HG03135 (cell line): Measurements from ENCODE around the gene STT3A.
"Not testable (repeated sequence)": the region's sequence is repeated elsewhere in the genome, so short reads cannot be mapped to it uniquely, and the experiment has no call there.

Source experiments
- ATAC-seq: cut with Tn5 transposase; IDR thresholded peaks from one replicate; pipeline ENCODE4 v1.9.1; 2021; ENCODE audit warnings: mild to moderate bottlenecking, moderate library complexity; ENCODE audit not compliant: unreplicated experiment

The STT3A gene

DNA sequence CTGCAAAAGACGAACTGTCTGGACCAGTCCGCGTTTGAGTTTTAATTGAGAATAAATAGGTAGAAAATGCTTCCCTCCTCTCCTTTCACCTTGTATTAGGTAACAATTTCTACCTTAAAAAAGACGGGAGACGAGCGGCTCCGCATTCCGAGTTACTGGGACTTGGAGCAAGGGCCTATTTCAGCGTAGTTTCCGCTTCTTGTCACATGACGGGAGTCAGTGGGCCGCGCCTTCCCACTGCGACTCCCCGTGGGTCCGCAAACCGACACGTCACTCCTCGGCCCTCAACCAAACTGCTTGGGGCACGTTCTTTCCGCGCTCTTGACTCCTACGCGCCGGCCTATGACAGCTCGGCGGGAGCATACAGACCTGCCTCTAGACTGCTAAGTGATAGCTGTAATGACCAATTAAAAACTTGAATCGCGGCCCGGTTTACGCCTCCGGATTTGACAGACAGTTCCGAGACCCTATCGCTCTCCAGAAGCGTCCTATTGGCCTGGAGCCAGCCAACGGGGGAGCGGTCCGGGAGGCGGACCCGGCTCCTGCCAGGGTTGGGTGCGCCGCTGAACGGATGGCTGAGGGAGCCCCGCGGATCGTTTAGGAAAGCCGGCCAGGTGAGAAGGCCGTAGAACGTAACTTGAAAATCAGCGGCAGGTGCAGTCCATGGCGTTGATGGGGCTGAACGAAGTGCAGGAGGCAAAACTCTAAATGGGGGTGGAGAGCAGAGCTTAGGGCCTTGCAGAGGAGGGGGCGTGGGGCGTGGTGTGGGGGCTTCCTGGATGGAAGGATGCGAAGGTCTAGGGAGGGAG lies at the start of gene STT3A:
Gene STT3A (plus strand): TSS at position 548 of the 809 bp plus-strand sequence. CDS start 3,064 bp downstream, outside the sequence.
- ATAC-seq, result peak; percentile 98

- ATAC-seq, result no peak
These were observed 41.9 kb upstream of the STT3A start for GRCh38 chr11:125550780-125551179.

- no peak for ATAC-seq
These were observed 40.8 kb upstream of the STT3A start for GRCh38 chr11:125551835-125552342.

- no peak for ATAC-seq
These were observed 39.7 kb upstream of the STT3A start for GRCh38 chr11:125552927-125553326.

DNA sequence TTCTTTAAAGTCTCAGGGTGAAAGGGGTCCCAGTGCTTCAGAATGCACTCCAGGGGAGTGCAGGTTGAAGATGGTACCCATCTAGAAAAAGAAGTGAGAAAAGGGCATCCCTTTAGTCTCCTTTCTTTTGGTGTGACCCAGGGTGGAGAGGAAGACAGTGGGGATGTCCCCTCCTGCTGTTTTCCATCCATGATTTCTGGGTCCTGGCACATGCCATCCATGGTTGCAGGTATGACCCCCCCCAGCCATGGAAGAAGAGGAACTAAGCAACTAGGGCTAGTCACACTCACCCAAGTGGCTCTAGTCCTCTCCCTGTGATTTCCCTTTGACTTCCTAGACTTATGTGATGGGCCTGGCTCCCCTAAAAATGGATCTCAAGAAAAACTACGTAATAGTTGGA lies 39.3 kb upstream of the STT3A start:
- no peak for ATAC-seq

GRCh38 chr11:125554038-125554437 lies 38.6 kb upstream of the STT3A start:
- ATAC-seq, result no peak

GRCh38 chr11:125559888-125560287 lies 32.8 kb upstream of the STT3A start:
- ATAC-seq, result no peak

- ATAC-seq, result no peak
These were observed 30.7 kb upstream of the STT3A start for GRCh38 chr11:125561924-125562323.

GRCh38 chr11:125562430-125562829 lies 30.2 kb upstream of the STT3A start:
- ATAC-seq, result no peak

GRCh38 chr11:125564357-125564756 lies 28.3 kb upstream of the STT3A start:
- no peak for ATAC-seq

GRCh38 chr11:125566235-125566634 lies 26.4 kb upstream of the STT3A start:
- no peak for ATAC-seq

GRCh38 chr11:125568970-125569914 lies 23.4 kb upstream of the STT3A start, which contains the start of gene EI24:
EI24 (plus strand) TSS chr11:125569477; CDS start chr11:125572528, 3,051 bp downstream.
- peak; percentile 92 for ATAC-seq

GRCh38 chr11:125569915-125570621 lies 22.6 kb upstream of the STT3A start:
- ATAC-seq, result no peak

DNA sequence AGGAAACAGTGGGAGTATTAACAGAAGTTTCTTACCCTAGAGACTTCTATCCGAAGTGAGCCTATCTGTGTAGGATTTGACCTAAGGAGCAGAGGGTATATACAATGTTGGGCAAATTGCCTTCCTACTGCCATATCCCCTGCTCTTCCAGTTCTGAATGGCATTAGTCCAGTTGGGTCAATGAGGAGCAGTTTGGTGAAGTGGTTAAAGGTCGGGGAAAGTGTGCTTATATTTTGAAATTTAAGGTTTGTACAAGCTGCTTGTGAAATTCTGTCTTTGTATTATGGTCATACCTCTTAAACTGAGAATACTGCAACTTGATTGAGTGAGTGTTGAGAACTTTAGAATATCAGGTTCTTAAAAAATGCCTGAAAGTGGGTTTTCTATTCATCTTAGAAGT lies 21.7 kb upstream of the STT3A start:
- ATAC-seq, result no peak

- no peak for ATAC-seq
These were observed 19.7 kb upstream of the STT3A start for GRCh38 chr11:125572916-125573315.

DNA sequence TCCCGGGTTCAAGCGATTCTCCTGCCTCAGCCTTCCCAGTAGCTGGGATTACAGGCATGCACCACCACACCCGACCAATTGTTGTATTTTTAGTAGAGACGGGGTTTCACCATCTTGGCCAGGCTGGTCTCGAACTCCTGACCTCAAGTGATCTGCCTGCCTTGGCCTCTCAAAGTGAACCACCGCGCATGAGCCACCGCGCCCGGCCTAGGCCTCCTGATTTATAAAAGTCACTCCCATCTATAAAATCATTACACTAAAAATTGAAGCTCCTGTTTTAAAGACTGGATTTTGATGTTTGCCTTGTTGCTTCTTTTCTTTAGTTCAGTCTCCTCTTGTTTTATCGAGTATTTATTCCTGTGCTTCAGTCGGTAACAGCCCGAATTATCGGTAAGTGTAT lies 15.5 kb upstream of the STT3A start:
- not testable (repeated sequence) for ATAC-seq

- ATAC-seq, result no peak
These were observed 13.9 kb upstream of the STT3A start for GRCh38 chr11:125578783-125579182.

GRCh38 chr11:125579811-125580210 lies 12.8 kb upstream of the STT3A start:
- no peak for ATAC-seq

DNA sequence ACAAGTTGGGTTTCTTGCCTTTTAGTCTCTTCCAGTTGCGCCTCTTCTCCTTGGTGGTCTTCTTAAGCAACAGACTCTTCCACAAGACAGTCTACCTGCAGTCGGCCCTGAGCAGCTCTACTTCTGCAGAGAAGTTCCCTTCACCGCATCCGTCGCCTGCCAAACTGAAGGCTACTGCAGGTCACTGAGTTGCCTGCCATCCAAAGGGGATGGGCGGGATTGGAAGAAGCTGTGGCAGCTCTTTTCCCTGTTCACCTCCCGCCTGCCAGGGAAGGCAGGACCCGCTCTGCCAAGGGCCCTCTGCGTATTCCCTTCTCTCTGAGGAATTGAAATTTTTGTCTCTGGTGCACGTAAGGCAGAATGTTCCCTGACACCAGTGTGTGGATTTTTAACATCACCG lies 9.2 kb upstream of the STT3A start:
- no peak for ATAC-seq

GRCh38 chr11:125585487-125585886 lies 7.2 kb upstream of the STT3A start:
- ATAC-seq, result no peak

- no peak for ATAC-seq
These were observed 6.0 kb upstream of the STT3A start for GRCh38 chr11:125586623-125587022.
